Astrocyte of the spinal cord (primary cell): ENCODE results near the gene SBK1.
"Not testable (repeated sequence)": the region's sequence is repeated elsewhere in the genome, so short reads cannot be mapped to it uniquely, and the experiment has no call there.

Experiments
- DNase-seq: peaks from one replicate; pipeline ENCODE4 v3.0.0; 2011; ENCODE audit warnings: low read depth, low spot score
- H3K4me3 ChIP-seq: 2 replicates; pipeline ENCODE4 v1.5.1; 2011; ENCODE audit warnings: low read depth, mild to moderate bottlenecking, low read length, moderate library complexity
- CTCF ChIP-seq: IDR thresholded peaks from 2 replicates; pipeline ENCODE4 v1.5.1; 2012; ENCODE audit warnings: low read depth, mild to moderate bottlenecking, low read length, inconsistent platforms
- in situ Hi-C: cut with HindIII; loops from 2 replicates; pipeline ENCODE4 v1.10.0; 2017; ENCODE audit warnings: low sequenced_read_pairs

Gene SBK1

GRCh38 chr16:28324235-28324886 is 32.0 kb downstream of the SBK1 start:
- TF ChIP-seq CTCF = no peak
- in situ Hi-C loops = no loop called here
- no peak overlapping the region for H3K4me3 ChIP-seq
- no peak for DNase-seq

GRCh38 chr16:28324887-28325279 is 32.6 kb downstream of the SBK1 start:
- in situ Hi-C loops = no loop called here
- no peak overlapping the region for H3K4me3 ChIP-seq
- DNase-seq = no peak
- no peak for TF ChIP-seq CTCF

GRCh38 chr16:28326881-28327610 is 34.7 kb downstream of the SBK1 start:
- H3K4me3 ChIP-seq = no peak overlapping the region
- in situ Hi-C loops = no loop called here
- peak; percentile 32 for DNase-seq
- peak; percentile 93 for TF ChIP-seq CTCF

GRCh38 chr16:28330232-28330631 is 37.9 kb downstream of the SBK1 start:
- in situ Hi-C loops, H3K4me3 ChIP-seq, DNase-seq: not testable (repeated sequence)

GRCh38 chr16:28330981-28331380 is 38.7 kb downstream of the SBK1 start:
- H3K4me3 ChIP-seq, in situ Hi-C loops, DNase-seq: not testable (repeated sequence)

GRCh38 chr16:28332632-28333031 is 40.3 kb downstream of the SBK1 start:
- DNase-seq, in situ Hi-C loops, H3K4me3 ChIP-seq: not testable (repeated sequence)

- DNase-seq, in situ Hi-C loops, H3K4me3 ChIP-seq: not testable (repeated sequence)
Observed at GRCh38 chr16:28335678-28336077, 43.4 kb downstream of the SBK1 start.

- DNase-seq, in situ Hi-C loops, H3K4me3 ChIP-seq: not testable (repeated sequence)
Observed at GRCh38 chr16:28336940-28337710, 44.8 kb downstream of the SBK1 start.

- in situ Hi-C loops, H3K4me3 ChIP-seq, DNase-seq: not testable (repeated sequence)
Observed at GRCh38 chr16:28338230-28338629, 45.9 kb downstream of the SBK1 start.

GRCh38 chr16:28362600-28362999 is 70.3 kb downstream of the SBK1 start:
- in situ Hi-C loops, H3K4me3 ChIP-seq, DNase-seq: not testable (repeated sequence)

GRCh38 chr16:28363408-28363807 is 71.1 kb downstream of the SBK1 start, which contains the start of gene NPIPB6:
NPIPB6 (minus strand) TSS chr16:28363508; CDS start chr16:28362822, 686 bp downstream.
- H3K4me3 ChIP-seq, DNase-seq, in situ Hi-C loops: not testable (repeated sequence)

GRCh38 chr16:28364268-28365173 is 72.2 kb downstream of the SBK1 start:
- DNase-seq, in situ Hi-C loops, H3K4me3 ChIP-seq: not testable (repeated sequence)

GRCh38 chr16:28367926-28368325 is 75.6 kb downstream of the SBK1 start:
- DNase-seq, H3K4me3 ChIP-seq, in situ Hi-C loops: not testable (repeated sequence)
